HL-60 (cell line): Measurements from ENCODE around the gene EIF4ENIF1.

Experiments used
- DNase-seq, 2 experiments: peaks; one replicate each; pipeline ENCODE4 v3.0.0-alpha.2; 2010 to 2020; ENCODE audit warnings: low read depth in 1 of 2, low spot score in 1 of 2
- H3K27ac ChIP-seq: fragments of 250-450 bp; sonication (Bioruptor Pico); replicated peaks from 2 replicates; pipeline ENCODE4 v1.5.1; 2020; ENCODE audit warnings: mild to moderate bottlenecking, moderate library complexity
- H3K27me3 ChIP-seq: fragments of 250-450 bp; sonication (Bioruptor Pico); 2 replicates; pipeline ENCODE4 v1.5.1; 2021; ENCODE audit warnings: mild to moderate bottlenecking, moderate library complexity; ENCODE audit not compliant: insufficient read depth, poor library complexity, severe bottlenecking
- H3K4me3 ChIP-seq: replicated peaks from 2 replicates; pipeline ENCODE4 v1.5.1; 2011; ENCODE audit warnings: mild to moderate bottlenecking, control low read depth, low read length; ENCODE audit not compliant: insufficient read depth
- CTCF ChIP-seq: IDR thresholded peaks from one replicate; pipeline ENCODE4 v1.5.1; 2011; ENCODE audit warnings: low read length, control low read depth, inconsistent platforms; ENCODE audit not compliant: insufficient read depth
- GABPA ChIP-seq: IDR thresholded peaks from 2 replicates; pipeline ENCODE4 v1.6.1; 2012; ENCODE audit warnings: low read depth
- POLR2AphosphoS5 ChIP-seq: IDR thresholded peaks from 2 replicates; pipeline ENCODE4 v1.6.1; 2012; ENCODE audit warnings: low read depth
- SPI1 ChIP-seq: IDR thresholded peaks from 2 replicates; pipeline ENCODE4 v1.6.1; 2012; ENCODE audit warnings: low read depth, mild to moderate bottlenecking, borderline replicate concordance
- TF ChIP-seq, protein P1 (sequence below): IDR thresholded peaks from 2 replicates; pipeline ENCODE4 v1.6.1; 2012; ENCODE audit warnings: low read depth; ENCODE audit not compliant: insufficient replicate concordance

Gene EIF4ENIF1

GRCh38 chr22:31504282-31504681 lies 14.6 kb upstream of the EIF4ENIF1 start:
- H3K27me3 ChIP-seq, result no peaks in the 10 kb centered on the region

GRCh38 chr22:31503211-31503964 lies 13.7 kb upstream of the EIF4ENIF1 start:
- TF ChIP-seq, protein P1, sequence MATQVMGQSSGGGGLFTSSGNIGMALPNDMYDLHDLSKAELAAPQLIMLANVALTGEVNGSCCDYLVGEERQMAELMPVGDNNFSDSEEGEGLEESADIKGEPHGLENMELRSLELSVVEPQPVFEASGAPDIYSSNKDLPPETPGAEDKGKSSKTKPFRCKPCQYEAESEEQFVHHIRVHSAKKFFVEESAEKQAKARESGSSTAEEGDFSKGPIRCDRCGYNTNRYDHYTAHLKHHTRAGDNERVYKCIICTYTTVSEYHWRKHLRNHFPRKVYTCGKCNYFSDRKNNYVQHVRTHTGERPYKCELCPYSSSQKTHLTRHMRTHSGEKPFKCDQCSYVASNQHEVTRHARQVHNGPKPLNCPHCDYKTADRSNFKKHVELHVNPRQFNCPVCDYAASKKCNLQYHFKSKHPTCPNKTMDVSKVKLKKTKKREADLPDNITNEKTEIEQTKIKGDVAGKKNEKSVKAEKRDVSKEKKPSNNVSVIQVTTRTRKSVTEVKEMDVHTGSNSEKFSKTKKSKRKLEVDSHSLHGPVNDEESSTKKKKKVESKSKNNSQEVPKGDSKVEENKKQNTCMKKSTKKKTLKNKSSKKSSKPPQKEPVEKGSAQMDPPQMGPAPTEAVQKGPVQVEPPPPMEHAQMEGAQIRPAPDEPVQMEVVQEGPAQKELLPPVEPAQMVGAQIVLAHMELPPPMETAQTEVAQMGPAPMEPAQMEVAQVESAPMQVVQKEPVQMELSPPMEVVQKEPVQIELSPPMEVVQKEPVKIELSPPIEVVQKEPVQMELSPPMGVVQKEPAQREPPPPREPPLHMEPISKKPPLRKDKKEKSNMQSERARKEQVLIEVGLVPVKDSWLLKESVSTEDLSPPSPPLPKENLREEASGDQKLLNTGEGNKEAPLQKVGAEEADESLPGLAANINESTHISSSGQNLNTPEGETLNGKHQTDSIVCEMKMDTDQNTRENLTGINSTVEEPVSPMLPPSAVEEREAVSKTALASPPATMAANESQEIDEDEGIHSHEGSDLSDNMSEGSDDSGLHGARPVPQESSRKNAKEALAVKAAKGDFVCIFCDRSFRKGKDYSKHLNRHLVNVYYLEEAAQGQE, result no peak
- no peak for TF ChIP-seq CTCF
- TF ChIP-seq POLR2AphosphoS5, result no peak
- no peak for TF ChIP-seq SPI1
- TF ChIP-seq GABPA, result no peak

More at GRCh38 chr22:31504282-31504681, 14.6 kb upstream of the EIF4ENIF1 start:
- TF ChIP-seq, protein P1, result no peak
- TF ChIP-seq SPI1 (no peak), POLR2AphosphoS5 (no peak), CTCF (no peak), GABPA (no peak)
- H3K4me3 ChIP-seq, result no peak overlapping the region
- DNase-seq, result no peak
- no peak overlapping the region for H3K27ac ChIP-seq

DNA sequence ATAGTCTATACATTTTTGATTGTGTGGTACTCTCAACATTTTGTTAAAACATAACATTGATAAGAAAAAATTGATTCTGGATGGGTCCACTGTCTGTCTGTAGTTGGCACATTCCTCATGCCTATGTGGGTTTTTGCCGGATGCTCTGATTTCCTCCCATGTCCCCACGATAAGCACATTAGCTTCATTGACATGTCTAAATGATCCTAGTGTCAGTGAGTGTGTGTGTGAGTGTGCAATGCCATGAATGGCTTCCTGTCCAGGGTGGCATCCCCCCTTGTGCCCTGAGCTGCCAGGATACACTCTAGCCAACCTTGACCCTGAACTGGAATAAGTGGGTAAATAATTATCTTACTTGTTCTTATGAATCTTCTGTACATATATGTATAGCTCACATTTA lies 12.1 kb upstream of the EIF4ENIF1 start:
- Histone ChIP-seq H3K27ac (no peak overlapping the region), H3K4me3 (no peak overlapping the region), H3K27me3 (no peaks in the 10 kb centered on the region)
- TF ChIP-seq POLR2AphosphoS5, result no peak
- TF ChIP-seq, protein P1, result no peak
- no peak for TF ChIP-seq GABPA
- TF ChIP-seq CTCF, result no peak
- no peak for TF ChIP-seq SPI1
- no peak for DNase-seq

More at GRCh38 chr22:31503211-31503964, 13.7 kb upstream of the EIF4ENIF1 start:
- no peak overlapping the region for H3K4me3 ChIP-seq
- H3K27ac ChIP-seq, result no peak overlapping the region
- no peaks in the 10 kb centered on the region for H3K27me3 ChIP-seq
- no peak for DNase-seq
